ENCODE data around the gene GCSH.

Gene GCSH

DNA sequence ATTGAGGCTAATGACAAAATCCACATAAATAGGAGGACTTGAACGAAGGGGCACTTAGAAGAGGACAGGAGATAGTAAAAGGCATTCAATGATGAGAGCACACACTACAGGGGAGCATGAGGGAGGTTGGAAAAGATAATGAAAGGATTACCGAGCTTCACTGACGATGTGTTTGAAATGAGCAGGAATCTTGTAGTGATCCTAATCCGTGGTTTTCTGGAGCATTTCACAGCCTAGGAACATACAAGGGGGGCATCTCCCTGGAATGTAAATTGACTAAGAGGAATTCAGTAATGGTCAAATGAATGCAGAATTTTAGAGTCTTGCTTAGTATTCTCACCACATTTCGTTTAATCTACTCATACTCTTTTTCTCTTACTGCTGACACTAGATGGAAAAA is 55.4 kb downstream of the GCSH start:
- DNase-seq: no peak

DNA sequence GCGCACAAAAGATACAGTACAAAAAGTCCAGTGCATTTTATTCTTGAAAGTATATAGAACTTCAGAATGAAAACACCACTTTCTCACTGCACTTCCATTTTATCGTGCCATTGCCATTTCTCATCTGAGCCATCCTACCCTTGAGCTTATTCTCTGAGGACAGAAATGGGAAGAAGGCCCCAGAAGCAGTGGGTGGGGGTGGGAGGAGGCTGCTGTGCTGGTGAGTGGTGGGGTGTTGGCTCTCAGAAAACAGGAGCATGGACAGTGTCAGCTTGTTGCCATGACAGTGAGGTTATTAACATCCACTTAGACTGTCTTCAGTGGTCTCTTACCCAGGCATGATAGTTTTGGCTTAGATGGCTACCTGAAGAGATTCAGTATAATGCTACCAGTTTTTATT is 56.1 kb downstream of the GCSH start:
- DNase-seq: no peak

DNA sequence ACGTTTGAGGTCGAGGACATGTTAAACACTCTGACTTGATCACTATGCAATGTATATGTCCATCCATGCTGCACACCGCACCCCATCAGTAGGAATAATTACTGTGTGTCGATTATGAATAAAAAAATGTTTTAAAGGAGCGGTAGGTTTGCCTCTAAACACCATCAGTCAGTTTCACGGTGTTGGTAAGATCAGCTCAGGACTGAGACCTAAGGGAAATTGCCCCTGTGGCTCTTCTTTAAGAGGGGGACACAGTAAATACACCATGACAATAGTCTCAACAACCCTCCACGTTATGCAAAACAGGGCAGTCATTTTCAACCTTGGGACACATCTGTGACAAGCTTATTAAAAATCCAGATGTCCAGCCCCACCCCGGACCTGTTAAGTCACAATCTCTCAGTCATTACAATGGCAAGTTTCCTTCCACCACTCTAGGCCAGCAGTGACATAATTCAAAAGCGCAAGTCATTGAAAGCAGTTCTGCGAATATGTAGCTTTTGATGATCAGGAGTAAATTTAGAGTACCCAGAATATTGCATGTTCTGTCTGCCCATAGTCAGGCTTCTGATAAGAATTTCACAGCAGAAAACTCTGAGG is 59.3 kb downstream of the GCSH start:
- peak; percentile 12 for DNase-seq

DNA sequence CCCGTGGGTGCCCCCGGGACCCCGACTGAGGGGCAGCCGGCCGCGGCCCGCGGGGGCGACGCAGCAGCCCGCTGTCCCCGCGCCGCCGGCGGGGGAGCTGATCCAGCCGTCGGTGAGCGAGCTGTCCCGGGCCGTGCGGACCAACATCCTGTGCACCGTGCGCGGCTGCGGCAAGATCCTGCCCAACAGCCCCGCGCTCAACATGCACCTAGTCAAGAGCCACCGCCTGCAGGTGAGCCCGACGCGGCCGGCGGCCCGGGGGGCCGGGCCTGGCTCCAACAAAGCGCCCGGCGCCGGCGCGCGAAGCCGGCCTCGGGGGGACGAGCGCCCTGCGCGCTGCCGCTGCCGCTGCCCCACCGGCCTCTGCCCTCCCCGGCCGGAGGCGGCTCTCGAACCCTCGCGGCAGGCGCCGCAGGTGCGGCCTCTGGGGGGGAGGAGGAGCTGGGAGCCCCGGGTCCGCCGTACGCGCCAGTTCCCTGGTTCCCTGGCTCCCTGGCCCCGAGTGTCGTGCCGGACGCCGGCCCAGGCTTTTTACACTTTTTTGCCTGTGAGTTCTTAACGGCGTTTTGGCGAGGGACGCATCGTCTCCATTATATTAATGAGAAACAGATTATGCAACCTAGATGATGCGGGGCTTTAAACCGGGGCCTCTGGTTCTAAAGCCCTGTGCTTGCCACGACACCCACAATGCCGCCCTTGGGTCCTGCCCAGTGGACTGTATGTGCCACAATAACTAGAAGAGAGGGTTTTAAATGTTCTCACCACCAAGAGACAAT is 60.0 kb downstream of the GCSH start:
- peak; percentile 33 for DNase-seq

DNA sequence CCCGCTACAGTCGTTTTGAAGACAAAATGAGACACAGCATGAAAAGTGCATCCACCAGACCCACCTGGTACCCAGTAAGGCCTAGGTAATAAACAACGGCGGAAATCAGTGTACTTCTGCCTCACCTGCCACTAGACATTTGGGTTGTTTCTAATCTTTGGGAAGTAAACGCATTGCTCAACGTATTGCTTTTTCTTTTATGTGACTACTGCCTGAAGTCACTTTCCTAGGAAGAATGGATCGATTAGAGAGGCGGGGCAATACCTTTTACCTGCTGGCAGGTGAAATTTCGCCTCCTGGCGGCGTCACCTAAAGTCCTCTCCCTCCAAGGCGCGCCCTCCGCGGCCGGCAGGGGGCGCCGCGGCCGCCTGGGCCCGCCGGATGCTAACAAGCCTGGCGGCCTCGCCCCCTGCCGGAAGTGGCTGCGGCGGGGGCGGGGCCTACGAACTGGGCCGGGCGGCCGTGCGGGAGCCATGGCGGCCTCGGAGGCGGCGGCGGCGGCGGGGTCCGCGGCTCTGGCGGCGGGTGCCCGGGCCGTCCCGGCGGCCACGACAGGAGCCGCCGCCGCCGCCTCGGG is 60.7 kb downstream of the GCSH start, which contains the start of gene ATMIN:
Gene ATMIN, plus strand, starts transcription at position 445 of the 577 bp plus-strand sequence. Its CDS starts 29 bp downstream, at position 474.
- DNase-seq: peak; percentile 91
